Astrocyte of the spinal cord (primary cell): ENCODE results near the gene CHN2.

Experiments used
- DNase-seq: peaks from one replicate; pipeline ENCODE4 v3.0.0; 2011; ENCODE audit warnings: low read depth, low spot score
- H3K4me3 ChIP-seq: 2 replicates; pipeline ENCODE4 v1.5.1; 2011; ENCODE audit warnings: low read depth, mild to moderate bottlenecking, low read length, moderate library complexity
- CTCF ChIP-seq: IDR thresholded peaks from 2 replicates; pipeline ENCODE4 v1.5.1; 2012; ENCODE audit warnings: low read depth, mild to moderate bottlenecking, low read length, inconsistent platforms
- in situ Hi-C: cut with HindIII; loops from 2 replicates; pipeline ENCODE4 v1.10.0; 2017; ENCODE audit warnings: low sequenced_read_pairs

CHN2 gene

GRCh38 chr7:29150856-29151255 lies 43.7 kb upstream of the CHN2 start:
- in situ Hi-C loops = no loop called here
- no peak for TF ChIP-seq CTCF
- no peak for DNase-seq
- H3K4me3 ChIP-seq = no peak overlapping the region

- in situ Hi-C loops = no loop called here
- TF ChIP-seq CTCF = no peak
- no peak for DNase-seq
- H3K4me3 ChIP-seq = no peak overlapping the region
Measured at GRCh38 chr7:29154076-29154475, 40.5 kb upstream of the CHN2 start.

GRCh38 chr7:29156907-29157452 lies 37.6 kb upstream of the CHN2 start:
- TF ChIP-seq CTCF = no peak
- no peak for DNase-seq
- H3K4me3 ChIP-seq = no peak overlapping the region
- in situ Hi-C loops = no loop called here

GRCh38 chr7:29158795-29159423 lies 35.7 kb upstream of the CHN2 start:
- no peak for TF ChIP-seq CTCF
- no peak overlapping the region for H3K4me3 ChIP-seq
- in situ Hi-C loops = no loop called here
- no peak for DNase-seq

GRCh38 chr7:29160080-29160479 lies 34.5 kb upstream of the CHN2 start:
- TF ChIP-seq CTCF = no peak
- in situ Hi-C loops = no loop called here
- no peak overlapping the region for H3K4me3 ChIP-seq
- no peak for DNase-seq

- no peak overlapping the region for H3K4me3 ChIP-seq
- no peak for TF ChIP-seq CTCF
- no peak for DNase-seq
- in situ Hi-C loops = no loop called here
Measured at GRCh38 chr7:29161231-29161630, 33.3 kb upstream of the CHN2 start.
